HepG2 (cell line): ENCODE measurements around the gene ETV6. TPM values are rescaled to one million over a fixed set of nuclear protein-coding genes. Genes with fewer than 3 reads are reported as not detected.

Experiments used
- AHR ChIP-seq: IDR thresholded peaks from 2 replicates; pipeline ENCODE4 v1.6.1; 2018; ENCODE audit warnings: missing genetic modification reagents, missing compliant biosample characterization
- BCL6 ChIP-seq: IDR thresholded peaks from 2 replicates; pipeline ENCODE4 v1.6.1; 2016; ENCODE audit warnings: missing genetic modification reagents, missing compliant biosample characterization
- CCAR2 ChIP-seq: fragments of 200-400 bp; formaldehyde crosslinking; optimal IDR thresholded peaks from 2 replicates; pipeline ENCODE3; 2018; ENCODE audit warnings: low read depth, mild to moderate bottlenecking, low read length, moderate library complexity
- CREM ChIP-seq, 2 experiments: sonication (generic) in 1 of 2; formaldehyde crosslinking in 1 of 2; IDR thresholded peaks; 2 replicates each; pipeline versions ENCODE4 v1.4.0 to v1.6.1; 2016 to 2020; ENCODE audit warnings: antibody characterized with exemption in 1 of 2, mild to moderate bottlenecking in 1 of 2, missing genetic modification reagents in 1 of 2
- DNMT1 ChIP-seq: sonication (generic); formaldehyde crosslinking; IDR thresholded peaks from 2 replicates; pipeline ENCODE4 v1.5.1; 2020; ENCODE audit warnings: mild to moderate bottlenecking, missing genetic modification reagents
- EP300 ChIP-seq, 3 experiments: sonication (generic) in 1 of 3; formaldehyde crosslinking in 1 of 3; IDR thresholded peaks; 2 replicates each; pipeline versions ENCODE4 v1.5.1 to v1.6.1; 2011 to 2020; ENCODE audit warnings: low read depth in 2 of 3, low read length in 2 of 3, borderline replicate concordance in 1 of 3, improper control_type of control experiment in 1 of 3, mild to moderate bottlenecking in 1 of 3, missing genetic modification reagents in 1 of 3, moderate library complexity in 1 of 3
- ETV5 ChIP-seq: IDR thresholded peaks from 2 replicates; pipeline ENCODE4 v1.6.1; 2018; ENCODE audit warnings: missing biosample characterization, missing genetic modification reagents, inconsistent platforms, borderline replicate concordance
- GATA4 ChIP-seq: sonication (generic); IDR thresholded peaks from 2 replicates; pipeline ENCODE4 v1.6.1; 2016; ENCODE audit warnings: antibody characterized with exemption, low read depth, borderline replicate concordance
- HMGA1 ChIP-seq: sonication (generic); formaldehyde crosslinking; conservative IDR thresholded peaks from 2 replicates; pipeline ENCODE4 v1.4.0; 2020; ENCODE audit warnings: missing genetic modification reagents
- KMT2A ChIP-seq: sonication (generic); formaldehyde crosslinking; IDR thresholded peaks from 2 replicates; pipeline ENCODE4 v1.4.0; 2020; ENCODE audit warnings: missing genetic modification reagents
- MEIS2 ChIP-seq: sonication (generic); formaldehyde crosslinking; IDR thresholded peaks from 2 replicates; pipeline ENCODE4 v1.9.0; 2021; ENCODE audit warnings: mild to moderate bottlenecking, missing genetic modification reagents
- MXI1 ChIP-seq: IDR thresholded peaks from 3 replicates; pipeline ENCODE4 v1.6.1; 2012; ENCODE audit warnings: low read depth, low read length, inconsistent platforms, borderline replicate concordance
- NCOA2 ChIP-seq: sonication (generic); formaldehyde crosslinking; IDR thresholded peaks from 2 replicates; pipeline ENCODE4 v1.8.0; 2022; ENCODE audit warnings: inconsistent platforms
- NCOA5 ChIP-seq: sonication (generic); formaldehyde crosslinking; IDR thresholded peaks from 2 replicates; pipeline ENCODE4 v1.4.0; 2020; ENCODE audit warnings: missing genetic modification reagents
- SIX4 ChIP-seq: sonication (generic); formaldehyde crosslinking; IDR thresholded peaks from 2 replicates; pipeline ENCODE4 v1.4.0; 2020; ENCODE audit warnings: missing genetic modification reagents
- SOX6 ChIP-seq, 2 experiments: fragments of 450-650 bp in 1 of 2; sonication (generic) in 1 of 2; formaldehyde crosslinking in 1 of 2; IDR thresholded peaks; 2 replicates each; pipeline versions ENCODE4 v1.4.0 to v1.6.1; 2017 to 2020; ENCODE audit warnings: antibody characterized with exemption in 1 of 2, mild to moderate bottlenecking in 1 of 2, missing genetic modification reagents in 1 of 2
- SP140L ChIP-seq: sonication (generic); formaldehyde crosslinking; IDR thresholded peaks from 2 replicates; pipeline ENCODE4 v1.4.0; 2020; ENCODE audit warnings: missing genetic modification reagents, borderline replicate concordance
- TCF7L2 ChIP-seq: IDR thresholded peaks from 2 replicates; pipeline ENCODE4 v1.6.1; 2011; ENCODE audit warnings: mild to moderate bottlenecking, low read depth, low read length, moderate library complexity
- TEAD3 ChIP-seq: optimal IDR thresholded peaks from 2 replicates; pipeline ENCODE3; 2016; ENCODE audit warnings: borderline replicate concordance
- TRIM24 ChIP-seq: sonication (generic); formaldehyde crosslinking; IDR thresholded peaks from 2 replicates; pipeline ENCODE4 v1.8.0; 2022; ENCODE audit warnings: mild to moderate bottlenecking, missing genetic modification reagents
- ZBTB21 ChIP-seq: sonication (generic); formaldehyde crosslinking; IDR thresholded peaks from 2 replicates; pipeline ENCODE4 v1.4.0; 2020; ENCODE audit warnings: missing genetic modification reagents
- ZBTB42 ChIP-seq: sonication (generic); formaldehyde crosslinking; IDR thresholded peaks from 2 replicates; pipeline ENCODE4 v1.5.0; 2020; ENCODE audit warnings: mild to moderate bottlenecking, missing genetic modification reagents
- ZFP37 ChIP-seq: sonication (generic); formaldehyde crosslinking; IDR thresholded peaks from 2 replicates; pipeline ENCODE4 v1.4.0; 2020; ENCODE audit warnings: missing genetic modification reagents, borderline replicate concordance
- ZNF136 ChIP-seq: sonication (generic); formaldehyde crosslinking; IDR thresholded peaks from 2 replicates; pipeline ENCODE4 v1.8.1; 2022; ENCODE audit warnings: low read depth, mild to moderate bottlenecking, moderate library complexity, missing genetic modification reagents
- ZNF282 ChIP-seq: fragments of 450-650 bp; IDR thresholded peaks from 2 replicates; pipeline ENCODE4 v1.6.1; 2018; ENCODE audit not compliant: partially characterized antibody
- ZNF350 ChIP-seq: sonication (generic); formaldehyde crosslinking; IDR thresholded peaks from 2 replicates; pipeline ENCODE4 v1.4.0; 2020; ENCODE audit warnings: mild to moderate bottlenecking, low read depth, missing genetic modification reagents, borderline replicate concordance
- ZNF761 ChIP-seq: sonication (generic); formaldehyde crosslinking; conservative IDR thresholded peaks from 2 replicates; pipeline ENCODE4 v1.4.0; 2020; ENCODE audit warnings: mild to moderate bottlenecking, missing genetic modification reagents
- ZSCAN12 ChIP-seq: sonication (generic); formaldehyde crosslinking; IDR thresholded peaks from 2 replicates; pipeline ENCODE4 v1.9.0; 2021; ENCODE audit warnings: mild to moderate bottlenecking, missing genetic modification reagents
- polyA plus RNA-seq, 8 experiments: library from polyadenylated mRNA; depleted of rRNA in 3 of 8; stranded (reverse) in 7 of 8; unstranded in 1 of 8; fragments of >200 nt; fragmentation: Illumina TruSeq in 4 of 8; extraction: Trizol in 4 of 8; gene quantifications; 2 replicates each; pipeline versions ENCODE4 v1.2.1 to v1.2.3, GENCODE V29; 2011 to 2016; ENCODE audit warnings: low read depth in 4 of 8, missing spikeins in 1 of 8, mixed read lengths in 1 of 8; ENCODE audit not compliant: insufficient read depth in 1 of 8
- total RNA-seq, 5 experiments: library from RNA; depleted of rRNA; stranded (reverse); fragments of >200 nt; fragmentation: Illumina TruSeq; extraction: Trizol; gene quantifications; 2 replicates each; pipeline ENCODE4 v1.2.3, GENCODE V29; 2016; ENCODE audit warnings: low read depth in 1 of 5

ETV6 gene
- total and polyA plus RNA-seq, 2 of the 13 experiments (the other 11 are each of a cell fraction or from before 2014, with no cell fraction given), result 2.2 to 3.0 TPM

DNA sequence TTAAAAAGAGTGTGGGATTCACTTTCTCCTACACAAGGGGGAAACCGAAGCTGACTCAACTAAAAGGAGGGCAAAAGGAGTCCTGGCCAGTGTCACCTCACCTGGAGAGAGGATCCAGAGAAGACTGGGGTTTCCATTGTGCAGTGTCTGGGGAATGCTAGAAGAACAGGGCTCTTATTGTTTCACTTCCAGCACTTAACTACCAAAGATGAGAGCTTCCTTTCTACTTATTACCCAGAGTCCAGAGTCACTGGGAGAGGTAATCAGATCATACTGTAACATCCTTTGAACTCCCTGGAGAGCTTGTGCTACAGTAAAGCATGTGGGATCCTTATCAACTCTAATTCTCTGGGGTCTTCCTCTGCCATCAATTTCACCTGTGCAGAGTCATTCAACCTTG lies 272.9 kb downstream of the ETV6 start (continued):
- TF ChIP-seq SOX6 (IDR thresholded peaks at IDR 0.05) (no peak), SOX6 (CRISPR knock-in tag; IDR thresholded peaks at IDR 0.05) (peak; percentile 34; the same call in 1 of the 2 replicates), MXI1 (no peak), ZNF761 (no peak), KMT2A (CRISPR knock-in tag) (no peak), CCAR2 (no peak), MEIS2 (CRISPR knock-in tag) (no peak), DNMT1 (CRISPR knock-in tag) (no peak), HMGA1 (CRISPR knock-in tag) (no peak), NCOA5 (CRISPR knock-in tag) (no peak), TCF7L2 (0 out of 2 replicates have a peak, but pooled peaks have one; percentile 41), CREM (IDR thresholded peaks at IDR 0.05) (peak; percentile 15; the same call in 1 of the 2 replicates), CREM (CRISPR knock-in tag; IDR thresholded peaks at IDR 0.05) (no peak), ZNF350 (CRISPR knock-in tag) (no peak), ZBTB21 (CRISPR knock-in tag) (no peak), AHR (CRISPR knock-in tag) (no peak), ZSCAN12 (CRISPR knock-in tag) (no peak), ZFP37 (CRISPR knock-in tag) (no peak), SP140L (CRISPR knock-in tag) (no peak), SIX4 (no peak), BCL6 (0 out of 2 replicates have a peak, but pooled peaks have one; percentile 11), EP300 (IDR thresholded peaks at IDR 0.05; ENCODE audit: low read depth in 2 of 2, low read length in 2 of 2) (peak in 1 of 2 experiments; percentile 5; a peak in 1 of 4 replicates), EP300 (CRISPR knock-in tag; IDR thresholded peaks at IDR 0.05; ENCODE audit: borderline replicate concordance) (no peak; the same call in 1 of the 2 replicates), GATA4 (no peak), ZNF282 (no peak), TRIM24 (CRISPR knock-in tag) (no peak), ZBTB42 (CRISPR knock-in tag) (no peak), TEAD3 (no peak), ZNF136 (no peak), NCOA2 (CRISPR knock-in tag) (0 out of 2 replicates have a peak, but pooled peaks have one; percentile 31), ETV5 (peak; percentile 23; the same call in 1 of the 2 replicates)
- TF ChIP-seq, all 625 proteins: peak for 10
